HCT116 (cell line): Measurements from ENCODE around the gene PPP3R1. TPM values are rescaled to one million over a fixed set of nuclear protein-coding genes. Genes with fewer than 3 reads are reported as not detected.
A peak's percentile ranks its signal among the peaks of the same experiment; 100 is the strongest.

Source experiments
- ATAC-seq: fragments of 200-7000 bp; cut with Tn5 transposase; 2 replicates; pipeline ENCODE4 v1.9.1; 2020; ENCODE audit warnings: mild to moderate bottlenecking, moderate library complexity
- BruUV-seq: library from RNA; stranded (reverse); fragments of 400-500 nt; replicated peaks from 2 replicates; lab custom pipeline; 2021; lab: Mats Ljungman, UMichigan
- CTCF ChIA-PET: fragments of 300-600 bp; sonication (Branson Sonifier 250); formaldehyde crosslinking; loops from one replicate; lab custom pipeline; 2021; ENCODE audit warnings: antibody characterized with exemption; lab: Charles Lee
- POLR2A ChIA-PET: fragments of 300-600, 350-600 bp; sonication (Branson Sonifier 250); formaldehyde crosslinking; loops from one replicate; lab custom pipeline; 2021; ENCODE audit warnings: antibody characterized with exemption; lab: Charles Lee
- RAD21 ChIA-PET, 2 experiments: fragments of 300-600 bp; sonication (Branson Sonifier 250); formaldehyde crosslinking; loops; one replicate each; lab custom pipeline; 2023; ENCODE audit warnings: low total read pairs in 2 of 2; ENCODE audit not compliant: uncharacterized antibody in 2 of 2, unreplicated experiment in 2 of 2, low non-redundant PET in 1 of 2; lab: Charles Lee
- DNase-seq: peaks from one replicate; pipeline ENCODE4 v3.0.0-alpha.2; 2010; ENCODE audit warnings: low read depth, low spot score
- H2AFZ ChIP-seq: fragments of 200-600 bp; shearing (Covaris generic), sonication (generic); 2 replicates; pipeline ENCODE4 v1.6.1; 2017; ENCODE audit warnings: low read depth, mixed run types, mixed read lengths, antibody characterized with exemption, low read length; ENCODE audit not compliant: poor library complexity, severe bottlenecking
- H3K27ac ChIP-seq: 2 replicates; pipeline ENCODE4 v1.5.1; 2012; ENCODE audit warnings: low read depth, low read length
- H3K27me3 ChIP-seq: fragments of 200-600 bp; sonication (generic); 2 replicates; pipeline ENCODE4 v1.6.1; 2016; ENCODE audit warnings: mixed run types, low read length, mixed read lengths; ENCODE audit not compliant: insufficient read depth
- H3K36me3 ChIP-seq, 2 experiments: fragments of 200-500 bp in 1 of 2; fragments of 200-600 bp in 1 of 2; sonication (Bioruptor generic) in 1 of 2; sonication (generic) in 1 of 2; 2 replicates each; pipeline versions ENCODE4 v1.5.1 to v1.6.1; 2014 to 2016; ENCODE audit warnings: low read length in 2 of 2, inconsistent platforms in 1 of 2, mixed read lengths in 1 of 2, mixed run types in 1 of 2; ENCODE audit not compliant: insufficient read depth in 2 of 2, control insufficient read depth in 1 of 2
- H3K4me1 ChIP-seq, 2 experiments: fragments of 200-600 bp in 1 of 2; sonication (generic) in 1 of 2; 2 replicates each; pipeline versions ENCODE4 v1.5.1 to v1.6.1; 2012 to 2017; ENCODE audit warnings: low read length in 2 of 2, inconsistent platforms in 1 of 2, mild to moderate bottlenecking in 1 of 2, mixed read lengths in 1 of 2, mixed run types in 1 of 2, moderate library complexity in 1 of 2; ENCODE audit not compliant: insufficient read depth in 2 of 2, control insufficient read depth in 1 of 2
- H3K4me2 ChIP-seq: fragments of 200-600 bp; sonication (generic); 2 replicates; pipeline ENCODE4 v1.6.1; 2017; ENCODE audit warnings: mixed run types, low read length, mixed read lengths
- H3K4me3 ChIP-seq, 2 experiments: fragments of 200-600 bp in 1 of 2; sonication (generic) in 1 of 2; replicated peaks in 1 of 2; 2 replicates each; pipeline ENCODE4 v1.5.1; 2011 to 2016; ENCODE audit warnings: low read length in 2 of 2, control low read depth in 1 of 2, low read depth in 1 of 2, mild to moderate bottlenecking in 1 of 2, mixed read lengths in 1 of 2, mixed run types in 1 of 2
- H3K79me2 ChIP-seq: fragments of 200-600 bp; sonication (generic); 2 replicates; pipeline ENCODE4 v1.6.1; 2017; ENCODE audit warnings: mild to moderate bottlenecking, mixed run types, low read length, moderate library complexity, mixed read lengths; ENCODE audit not compliant: insufficient read depth
- H3K9ac ChIP-seq: fragments of 200-600 bp; sonication (generic); 2 replicates; pipeline ENCODE4 v1.6.1; 2016; ENCODE audit warnings: low read length, mixed read lengths
- H3K9me2 ChIP-seq: fragments of 200-600 bp; sonication (generic), shearing (Covaris generic); 2 replicates; pipeline ENCODE4 v1.6.1; 2017; ENCODE audit warnings: mixed run types, mild to moderate bottlenecking, moderate library complexity; ENCODE audit not compliant: insufficient read depth
- H3K9me3 ChIP-seq, 2 experiments: fragments of 200-500 bp in 1 of 2; fragments of 200-600 bp in 1 of 2; sonication (Bioruptor generic) in 1 of 2; sonication (generic) in 1 of 2; 2 replicates each; pipeline ENCODE4 v1.6.1; 2014 to 2017; ENCODE audit warnings: low read length in 2 of 2, mixed read lengths in 2 of 2, inconsistent platforms in 1 of 2, low read depth in 1 of 2, mild to moderate bottlenecking in 1 of 2, mixed run types in 1 of 2, moderate library complexity in 1 of 2; ENCODE audit not compliant: control insufficient read depth in 1 of 2, insufficient read depth in 1 of 2
- H4K20me1 ChIP-seq: fragments of 200-600 bp; sonication (generic), shearing (Covaris generic); 2 replicates; pipeline ENCODE4 v1.6.1; 2017; ENCODE audit warnings: mixed run types, mild to moderate bottlenecking, moderate library complexity; ENCODE audit not compliant: insufficient read depth
- CTCF ChIP-seq, 3 experiments: fragments of 200-600 bp in 1 of 3; sonication (generic) in 1 of 3; IDR thresholded peaks in 2 of 3; conservative IDR thresholded peaks in 1 of 3; 2 replicates each; pipeline ENCODE4 v1.5.1; 2012 to 2017; ENCODE audit warnings: low read depth in 2 of 3, low read length in 2 of 3, antibody characterized with exemption in 1 of 3, borderline replicate concordance in 1 of 3, control low read depth in 1 of 3, mild to moderate bottlenecking in 1 of 3, mixed read lengths in 1 of 3, mixed run types in 1 of 3, moderate library complexity in 1 of 3; ENCODE audit not compliant: insufficient read depth in 1 of 3
- EZH2phosphoT487 ChIP-seq: fragments of 200-600 bp; IDR thresholded peaks from 2 replicates; pipeline ENCODE4 v1.6.1; 2018; ENCODE audit warnings: antibody characterized with exemption, borderline replicate concordance
- POLR2A ChIP-seq: IDR thresholded peaks from 2 replicates; pipeline ENCODE4 v1.7.0; 2011; ENCODE audit warnings: borderline replicate concordance; ENCODE audit not compliant: insufficient read depth, insufficient read length; ENCODE audit errors: extremely low read depth
- POLR2AphosphoS5 ChIP-seq: IDR thresholded peaks from 2 replicates; pipeline ENCODE4 v1.6.1; 2011; ENCODE audit warnings: mild to moderate bottlenecking, low read depth, low read length, moderate library complexity
- SP1 ChIP-seq: IDR thresholded peaks from 2 replicates; pipeline ENCODE4 v1.6.1; 2012; ENCODE audit warnings: low read depth
- ZFX ChIP-seq: fragments of 450-650 bp; IDR thresholded peaks from 2 replicates; pipeline ENCODE4 v1.6.1; 2017
- intact Hi-C: fragments of 100-400 bp; cut with micrococcal nuclease; formaldehyde crosslinking; loops from 2 replicates; pipeline ENCODE4 v1.10.0; 2022
- total RNA-seq: library from RNA; stranded (reverse); gene quantifications from one replicate; pipeline ENCODE4 v1.2.1, GENCODE V29; 2021; ENCODE audit not compliant: unreplicated experiment
- TF ChIP-seq, protein P1 (sequence below): IDR thresholded peaks from 2 replicates; pipeline ENCODE4 v1.6.1; 2012; ENCODE audit warnings: low read depth

The PPP3R1 gene
- total RNA-seq, 1 experiment from 2014 or later = 69.9 TPM

DNA sequence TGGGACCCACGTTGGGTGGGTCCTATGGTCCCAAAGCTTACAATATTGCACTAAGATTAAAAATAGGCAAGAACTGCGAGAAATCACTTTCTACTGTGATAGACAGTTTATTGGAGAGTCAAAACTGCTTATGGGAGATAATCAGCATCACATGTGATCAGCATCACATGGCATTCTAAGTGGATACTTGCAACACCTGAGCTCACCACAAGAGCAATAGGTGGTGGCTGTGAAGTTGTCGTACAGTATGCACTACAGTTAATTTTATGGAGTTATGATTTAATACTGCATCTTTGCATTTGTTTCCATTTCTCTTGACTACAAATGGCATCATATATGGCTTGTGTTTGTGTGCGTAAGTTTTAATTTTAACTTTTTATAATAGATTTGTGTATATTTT, 83.0 kb downstream of the PPP3R1 start:
- TF ChIP-seq EZH2phosphoT487 (no peak), POLR2AphosphoS5 (no peak), POLR2A (no peak), CTCF (IDR thresholded peaks at IDR 0.05 in 2 of 3, conservative IDR thresholded peaks at IDR 0.05 in 1 of 3; ENCODE audit: borderline replicate concordance in 1 of 3, insufficient read depth in 1 of 3, low read depth in 2 of 3, low read length in 2 of 3) (peak in 2 of 3 experiments; percentile 19 to 33; a peak in 3 of 6 replicates), ZFX (no peak), SP1 (no peak)
- TF ChIP-seq, protein P1, sequence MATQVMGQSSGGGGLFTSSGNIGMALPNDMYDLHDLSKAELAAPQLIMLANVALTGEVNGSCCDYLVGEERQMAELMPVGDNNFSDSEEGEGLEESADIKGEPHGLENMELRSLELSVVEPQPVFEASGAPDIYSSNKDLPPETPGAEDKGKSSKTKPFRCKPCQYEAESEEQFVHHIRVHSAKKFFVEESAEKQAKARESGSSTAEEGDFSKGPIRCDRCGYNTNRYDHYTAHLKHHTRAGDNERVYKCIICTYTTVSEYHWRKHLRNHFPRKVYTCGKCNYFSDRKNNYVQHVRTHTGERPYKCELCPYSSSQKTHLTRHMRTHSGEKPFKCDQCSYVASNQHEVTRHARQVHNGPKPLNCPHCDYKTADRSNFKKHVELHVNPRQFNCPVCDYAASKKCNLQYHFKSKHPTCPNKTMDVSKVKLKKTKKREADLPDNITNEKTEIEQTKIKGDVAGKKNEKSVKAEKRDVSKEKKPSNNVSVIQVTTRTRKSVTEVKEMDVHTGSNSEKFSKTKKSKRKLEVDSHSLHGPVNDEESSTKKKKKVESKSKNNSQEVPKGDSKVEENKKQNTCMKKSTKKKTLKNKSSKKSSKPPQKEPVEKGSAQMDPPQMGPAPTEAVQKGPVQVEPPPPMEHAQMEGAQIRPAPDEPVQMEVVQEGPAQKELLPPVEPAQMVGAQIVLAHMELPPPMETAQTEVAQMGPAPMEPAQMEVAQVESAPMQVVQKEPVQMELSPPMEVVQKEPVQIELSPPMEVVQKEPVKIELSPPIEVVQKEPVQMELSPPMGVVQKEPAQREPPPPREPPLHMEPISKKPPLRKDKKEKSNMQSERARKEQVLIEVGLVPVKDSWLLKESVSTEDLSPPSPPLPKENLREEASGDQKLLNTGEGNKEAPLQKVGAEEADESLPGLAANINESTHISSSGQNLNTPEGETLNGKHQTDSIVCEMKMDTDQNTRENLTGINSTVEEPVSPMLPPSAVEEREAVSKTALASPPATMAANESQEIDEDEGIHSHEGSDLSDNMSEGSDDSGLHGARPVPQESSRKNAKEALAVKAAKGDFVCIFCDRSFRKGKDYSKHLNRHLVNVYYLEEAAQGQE = no peak
- Histone ChIP-seq H3K9me3 (no peaks in the 10 kb centered on the region), H3K9ac (no peak overlapping the region), H3K27ac (no peak overlapping the region), H3K27me3 (no peaks in the 10 kb centered on the region), H3K79me2 (peaks cover 66% of the 10 kb centered on the region), H4K20me1 (peaks cover 23% of the 10 kb centered on the region; the same call in 1 of the 2 replicates), H2AFZ (no peak overlapping the region), H3K4me1 (no peaks in the 10 kb centered on the region), H3K36me3 (peaks cover 15 to 37% of the 10 kb centered on the region in 2 experiments; a peak in 3 of 4 replicates), H3K4me3 (no peak overlapping the region), H3K9me2 (no peaks in the 10 kb centered on the region), H3K4me2 (no peak overlapping the region)
- intact Hi-C loops = no loop called here
- ATAC-seq (peak; percentile 78), DNase-seq (no peak)
- POLR2A ChIA-PET = interaction anchor here (0.5 kb wide), 1 partner anchor 20 kb away, joined by 3 read pairs; no protein-coding TSS in a partner anchor
- CTCF ChIA-PET = interaction anchor here (1.0 to 1.6 kb wide), 2 partner anchors 11 to 47 kb away, joined by 4 to 6 read pairs; partner anchors contain the start of gene PNO1
- BruUV-seq = no TSS peak
- RAD21 ChIA-PET = no interaction called here
